ENCODE measurements around the gene RORC.
"Not testable (repeated sequence)": the region's sequence is repeated elsewhere in the genome, so short reads cannot be mapped to it uniquely, and the experiment has no call there.

RORC gene

GRCh38 chr1:151831605-151832004 lies at the start of gene RORC:
TSS of gene RORC (minus strand) at chr1:151831802. CDS start at chr1:151831764, 38 bp downstream.
- peak in 1 of 3 experiments; percentile 38 for DNase-seq

GRCh38 chr1:151875419-151876097 lies 44.0 kb upstream of the RORC start:
- DNase-seq = no peak

- DNase-seq = not testable (repeated sequence)
These were observed 41.2 kb upstream of the RORC start for GRCh38 chr1:151872776-151873175.

DNA sequence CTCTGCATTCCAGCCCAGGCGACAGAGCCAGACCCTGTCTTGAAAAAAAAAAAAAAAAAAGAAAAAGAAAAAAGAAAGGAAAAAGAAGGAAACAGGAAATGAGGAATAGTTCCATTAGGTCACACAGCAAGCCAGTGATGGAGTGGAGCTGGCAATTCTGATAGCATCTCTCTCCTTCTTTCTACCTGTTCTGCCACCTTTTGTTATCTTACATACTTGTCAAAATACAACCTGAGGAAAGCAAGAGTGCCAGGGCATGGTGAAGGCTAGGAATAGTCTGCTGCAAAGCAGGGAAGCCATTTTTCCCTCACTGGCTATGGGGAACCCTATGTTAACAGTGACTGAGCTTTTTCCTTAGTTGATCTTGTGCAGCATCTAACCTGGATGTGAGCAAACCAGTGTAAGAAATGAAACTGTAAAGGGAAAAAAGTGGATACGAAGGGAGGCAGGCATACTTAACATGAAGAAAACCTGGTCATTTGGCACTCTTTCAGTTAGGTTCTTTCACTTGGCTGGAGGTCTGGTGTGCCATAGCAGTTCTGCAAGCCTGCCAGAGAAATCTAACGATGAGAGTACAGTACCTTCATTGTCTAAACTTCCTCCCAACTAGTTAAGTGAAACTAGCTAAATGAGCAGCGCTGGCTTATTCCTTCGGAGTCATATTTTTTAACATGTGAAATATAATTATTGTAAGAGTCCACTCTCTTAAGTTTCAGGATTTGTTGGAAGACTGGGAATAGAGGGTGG lies 39.9 kb upstream of the RORC start:
- DNase-seq = no peak

DNA sequence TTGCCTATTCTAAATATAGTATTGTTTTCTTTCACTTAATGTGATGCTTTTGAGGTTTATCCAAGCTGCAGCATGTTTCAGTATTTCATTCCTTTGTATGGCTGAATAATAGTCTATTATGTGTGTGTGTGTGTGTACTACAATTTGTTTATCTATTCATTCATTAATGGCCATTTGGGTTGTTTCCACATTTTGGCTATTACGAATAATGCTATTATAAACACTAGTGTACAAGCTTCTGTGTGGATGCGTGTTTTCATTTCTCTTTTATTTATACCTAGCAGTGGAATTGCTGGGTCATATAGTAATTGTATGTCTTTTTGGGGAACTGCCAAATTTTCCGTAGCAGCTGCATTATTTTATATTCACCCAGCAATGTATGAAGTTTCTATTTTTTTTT lies 36.9 kb upstream of the RORC start:
- no peak for DNase-seq

DNA sequence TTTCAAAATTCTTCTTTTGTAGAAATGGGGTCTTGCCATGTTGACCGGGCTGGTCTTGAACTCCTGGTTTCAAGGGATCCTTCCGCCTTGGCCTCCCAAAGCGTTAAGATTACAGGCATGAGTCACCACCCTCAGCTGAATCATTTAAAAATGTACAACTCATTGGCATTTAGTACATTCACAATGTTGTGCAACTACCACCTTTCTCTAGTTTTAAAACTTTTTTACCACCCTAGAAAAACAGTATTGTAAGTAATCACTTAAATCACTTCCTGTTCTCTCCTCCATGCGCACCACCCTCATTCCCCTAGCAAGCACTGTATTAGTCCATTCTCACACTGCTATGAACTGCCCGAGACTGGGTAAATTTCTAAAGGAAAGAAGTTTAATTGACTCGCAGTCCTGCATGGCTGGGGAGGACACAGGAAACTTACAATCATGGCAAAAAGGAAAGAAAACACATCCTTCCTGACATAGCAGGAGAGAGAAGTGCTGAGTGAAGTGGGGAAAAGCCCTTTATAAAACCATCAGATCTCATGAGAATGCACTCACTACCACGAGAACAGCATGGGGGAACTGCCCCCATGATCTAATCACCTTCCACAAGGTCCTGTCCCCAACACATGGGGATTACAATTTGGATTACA lies 36.3 kb upstream of the RORC start:
- no peak for DNase-seq

- no peak for DNase-seq
These were observed 35.7 kb upstream of the RORC start for GRCh38 chr1:151867321-151867720.

DNA sequence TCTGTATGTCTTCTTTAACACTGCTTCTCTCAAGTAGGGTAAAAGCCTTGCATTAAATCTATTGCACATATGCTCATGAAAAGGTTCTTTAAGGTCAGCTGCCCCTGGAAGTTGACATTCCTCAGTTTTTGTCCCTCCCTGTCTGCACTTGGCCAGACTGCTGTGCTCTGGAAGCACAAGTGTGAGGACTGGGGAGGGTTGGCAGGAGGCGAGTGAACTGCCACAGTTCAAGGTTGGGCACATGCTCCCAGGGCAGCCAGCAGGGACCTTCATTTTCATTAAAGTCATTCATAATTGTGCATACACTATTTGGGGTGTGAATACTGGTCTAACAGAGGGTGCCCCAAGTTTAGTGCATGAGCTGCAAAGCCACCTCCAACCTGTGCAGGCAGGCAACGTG lies 32.8 kb upstream of the RORC start:
- DNase-seq = no peak

DNA sequence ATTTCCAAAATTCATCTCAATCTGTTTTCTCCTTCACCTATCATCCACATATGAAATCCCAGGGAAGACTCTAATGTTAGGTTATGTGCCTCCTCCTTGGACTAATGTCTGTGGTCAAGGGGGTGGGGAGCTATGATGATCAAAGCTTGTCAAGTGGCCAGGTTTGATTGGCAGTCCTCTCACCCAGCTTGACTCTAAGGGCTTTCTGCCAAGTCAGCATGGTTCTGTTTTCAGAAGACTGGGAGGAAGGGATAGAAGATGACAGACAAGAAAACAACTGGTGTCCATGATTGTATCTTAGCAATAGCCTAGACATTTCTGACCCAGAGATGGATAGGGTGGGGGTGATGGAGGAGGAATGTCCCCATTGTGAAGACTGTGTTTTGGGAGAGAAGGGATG lies 31.0 kb upstream of the RORC start:
- DNase-seq = peak in 1 of 3 experiments; percentile 20

- no peak for DNase-seq
These were observed 29.0 kb upstream of the RORC start for GRCh38 chr1:151860504-151861187.

GRCh38 chr1:151859891-151860293 lies 28.3 kb upstream of the RORC start:
- no peak for DNase-seq

DNA sequence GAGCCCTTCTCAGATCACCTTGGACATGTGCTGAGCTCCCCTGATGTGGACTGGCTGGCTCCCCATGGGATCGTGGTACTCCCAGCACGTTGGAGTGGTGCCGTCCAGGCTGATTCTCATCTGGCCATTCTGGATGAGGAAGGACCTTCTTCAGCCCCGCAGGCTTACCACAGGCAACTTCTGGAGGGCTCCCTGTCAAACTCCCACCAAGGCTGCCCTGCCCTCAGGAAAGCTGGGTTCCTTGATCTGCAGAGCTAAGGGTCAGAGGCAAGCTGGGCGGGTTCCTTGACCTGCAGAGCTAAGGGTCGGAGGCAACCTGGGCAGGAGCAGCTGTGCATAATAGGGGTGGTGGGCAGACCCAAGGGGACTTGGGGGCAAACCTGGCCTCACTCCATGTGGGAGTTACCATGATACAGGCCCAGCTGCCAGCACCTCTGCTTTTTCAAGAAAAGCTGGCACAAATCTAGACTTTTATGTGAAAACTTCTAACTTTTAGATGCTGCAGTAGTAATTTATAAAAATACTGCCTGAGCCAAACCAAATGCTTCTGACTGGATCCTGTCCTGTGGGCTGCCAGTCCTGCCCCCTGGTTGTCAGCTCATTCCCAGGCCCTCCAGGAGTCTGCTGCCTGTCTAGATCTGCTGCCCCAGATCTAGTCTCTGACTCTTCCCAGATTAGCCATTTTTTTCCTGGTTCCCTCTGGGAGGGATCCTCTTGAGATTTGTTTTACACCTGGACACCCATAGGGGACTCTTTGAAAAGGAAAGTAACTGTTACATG lies 27.5 kb upstream of the RORC start:
- no peak for DNase-seq

GRCh38 chr1:151858030-151858746 lies 26.6 kb upstream of the RORC start:
- no peak for DNase-seq

DNA sequence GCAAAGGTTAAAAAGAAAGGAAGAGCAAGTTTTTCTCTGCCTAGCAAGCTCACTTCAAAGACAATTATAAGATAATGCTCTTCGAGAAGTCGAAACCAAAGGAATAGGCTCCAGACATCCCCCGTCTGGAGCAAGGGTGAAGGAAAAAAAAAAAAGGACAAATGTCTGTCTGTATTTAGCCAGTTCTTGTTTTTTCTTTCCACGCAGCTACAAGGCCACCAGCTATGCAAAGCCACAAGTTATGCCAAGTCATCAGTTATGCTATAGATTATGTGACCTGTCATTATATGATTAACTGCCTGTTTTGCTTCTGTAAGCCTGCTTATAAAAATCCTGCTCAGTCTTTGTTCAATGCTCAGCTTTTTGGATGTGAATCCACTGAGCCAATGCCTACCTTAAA lies 24.3 kb upstream of the RORC start:
- DNase-seq = no peak

- not testable (repeated sequence) for DNase-seq
These were observed 23.9 kb upstream of the RORC start for GRCh38 chr1:151855516-151855915.

DNA sequence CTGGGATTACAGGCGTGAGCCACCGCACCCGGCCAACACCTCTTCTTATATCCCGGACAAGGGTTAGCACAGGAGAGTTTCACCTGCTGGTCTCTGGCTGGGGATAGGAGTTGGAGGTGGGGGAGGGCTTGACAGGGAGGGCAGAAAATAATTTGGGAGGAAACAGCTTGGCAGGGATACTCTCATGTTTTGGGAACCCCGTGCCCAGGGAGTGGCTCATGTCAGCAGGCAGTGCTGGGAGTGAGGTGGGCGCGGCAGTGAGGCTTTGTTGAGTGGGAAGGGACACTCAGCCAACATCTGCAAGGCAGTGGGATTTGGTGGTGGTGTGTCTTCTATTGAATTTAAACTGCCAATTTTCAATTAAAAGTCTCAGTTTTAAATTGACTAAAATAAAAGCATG lies 23.1 kb upstream of the RORC start:
- no peak for DNase-seq

DNA sequence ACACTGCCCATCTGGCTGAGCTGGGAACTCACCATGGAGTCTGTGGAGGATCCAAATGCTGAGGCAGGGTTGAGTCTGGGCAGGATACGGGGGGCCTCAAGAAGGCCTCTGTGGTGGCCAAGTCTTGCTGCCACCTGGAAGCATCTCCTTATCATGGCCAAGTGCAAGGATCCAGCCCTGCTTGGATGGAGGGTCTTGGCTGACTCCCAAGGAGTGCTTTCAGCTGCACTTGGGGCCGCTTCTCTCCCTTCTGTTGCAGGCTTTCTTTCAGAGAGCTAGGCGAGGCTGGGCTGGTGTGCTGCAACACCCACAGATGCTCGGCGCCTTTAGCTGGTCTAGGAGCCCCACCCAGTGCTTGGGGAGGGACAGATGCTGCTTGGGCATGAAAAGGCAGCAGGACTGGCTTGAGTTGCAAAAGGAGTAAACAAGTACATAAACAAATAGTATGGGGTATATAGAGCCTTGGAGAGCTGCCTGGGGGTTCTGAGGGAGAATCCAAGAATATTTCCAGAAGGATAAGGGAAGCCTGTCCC lies 21.9 kb upstream of the RORC start, which contains the start of gene THEM5:
TSS of gene THEM5 (minus strand) at position 302 of the 533 bp plus-strand sequence. CDS start at position 155, 147 bp downstream.
- no peak for DNase-seq

DNA sequence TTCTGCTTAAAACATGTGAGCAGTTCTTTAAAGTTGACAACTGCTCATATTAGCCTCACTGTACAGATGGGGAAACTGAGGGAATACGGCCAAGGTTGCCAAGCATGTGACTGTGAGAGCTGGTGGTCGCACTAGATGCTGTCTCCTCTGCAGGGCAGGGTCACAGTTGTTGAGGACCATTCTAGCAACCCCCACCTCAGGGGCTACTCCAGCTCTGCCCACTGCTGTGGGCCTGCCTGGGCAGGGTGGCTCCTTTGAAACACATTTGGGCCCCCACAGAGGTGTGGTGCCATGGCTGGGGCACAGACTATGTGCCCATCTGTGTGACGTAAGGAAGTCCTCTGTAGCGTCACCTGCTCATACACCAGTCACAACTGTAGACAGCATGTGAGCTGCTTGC lies 21.1 kb upstream of the RORC start:
- DNase-seq = no peak

DNA sequence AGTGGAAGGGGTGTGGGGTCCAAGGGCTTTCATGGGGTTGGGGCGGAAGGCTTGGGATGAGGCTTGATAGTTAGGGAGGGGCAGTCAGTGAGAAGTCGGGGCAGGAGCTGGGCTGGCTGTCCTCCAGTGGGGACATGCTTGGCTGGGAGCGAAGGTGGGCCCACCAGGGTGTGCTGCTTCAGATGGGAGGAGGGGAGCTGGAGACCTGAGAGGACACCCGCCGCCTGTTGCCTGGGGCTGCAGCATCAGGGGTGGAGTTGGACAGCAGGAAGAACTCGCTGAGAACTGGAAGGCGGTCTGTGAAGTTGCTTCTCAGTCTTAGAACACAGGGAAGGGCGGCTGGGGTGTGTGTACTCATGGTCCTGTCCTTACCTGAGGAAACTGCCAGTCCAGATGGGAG lies 20.3 kb upstream of the RORC start:
- no peak for DNase-seq

GRCh38 chr1:151849871-151850270 lies 18.3 kb upstream of the RORC start:
- DNase-seq = no peak

DNA sequence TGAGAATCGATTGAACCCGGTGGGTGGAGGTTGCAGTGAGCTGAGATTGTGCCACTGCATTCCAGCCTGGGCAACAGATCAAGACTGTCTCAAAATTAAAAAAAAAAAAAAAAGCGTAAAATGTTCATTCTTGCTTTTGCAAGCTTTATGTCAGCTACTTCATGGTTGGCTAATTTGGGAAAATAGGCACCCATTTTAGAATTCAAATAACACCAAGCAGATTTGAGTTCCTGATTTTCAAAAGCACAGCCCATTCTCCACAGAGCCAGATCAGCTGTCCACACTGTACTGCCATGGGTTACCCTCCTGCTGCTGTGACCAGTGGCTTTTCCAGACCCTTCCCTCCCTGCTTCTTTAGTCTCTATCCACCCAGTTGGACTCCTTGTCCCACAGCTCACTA lies 17.5 kb upstream of the RORC start:
- DNase-seq = no peak

Data from NCI-H1417 (cell line).